DND-41 (cell line): ENCODE results near the gene UNC119.

ENCODE experiments used
- ATAC-seq: fragments of 200-7000 bp; cut with Tn5 transposase; 3 replicates; pipeline ENCODE4 v1.9.1; 2021; ENCODE audit warnings: low read depth; ENCODE audit not compliant: insufficient read depth
- DNase-seq: peaks from one replicate; pipeline ENCODE4 v3.0.0-alpha.2; 2020
- H2AFZ ChIP-seq: 2 replicates; pipeline ENCODE4 v1.6.0; 2012; ENCODE audit warnings: low read depth, low read length
- H3K27ac ChIP-seq: 2 replicates; pipeline ENCODE4 v1.5.1; 2012; ENCODE audit warnings: low read length, inconsistent platforms
- H3K27me3 ChIP-seq: fragments of 200-600 bp; sonication (generic); 2 replicates; pipeline ENCODE4 v1.6.0; 2012; ENCODE audit warnings: low read length, mild to moderate bottlenecking, inconsistent platforms; ENCODE audit not compliant: insufficient read depth, poor library complexity
- H3K36me3 ChIP-seq: 2 replicates; pipeline ENCODE4 v1.5.1; 2012; ENCODE audit warnings: low read length, inconsistent platforms; ENCODE audit not compliant: insufficient read depth
- H3K4me1 ChIP-seq: 2 replicates; pipeline ENCODE4 v1.5.1; 2012; ENCODE audit warnings: mild to moderate bottlenecking, low read length; ENCODE audit not compliant: insufficient read depth
- H3K4me2 ChIP-seq: 2 replicates; pipeline ENCODE4 v1.6.0; 2012; ENCODE audit warnings: mild to moderate bottlenecking, moderate library complexity, low read length, inconsistent platforms; ENCODE audit not compliant: insufficient read depth
- H3K4me3 ChIP-seq, 2 experiments: fragments of 200-600 bp in 1 of 2; shearing (Covaris generic) in 1 of 2; 2 replicates each; pipeline ENCODE4 v1.5.1; 2012 to 2016; ENCODE audit warnings: inconsistent platforms in 2 of 2, low read length in 2 of 2, mild to moderate bottlenecking in 2 of 2, low read depth in 1 of 2, moderate library complexity in 1 of 2
- H3K79me2 ChIP-seq: 2 replicates; pipeline ENCODE4 v1.6.0; 2012; ENCODE audit warnings: low read length, inconsistent platforms; ENCODE audit not compliant: insufficient read depth
- H3K9ac ChIP-seq: 2 replicates; pipeline ENCODE4 v1.6.0; 2012; ENCODE audit warnings: low read depth, mild to moderate bottlenecking, inconsistent platforms, low read length, moderate library complexity
- H3K9me3 ChIP-seq: 2 replicates; pipeline ENCODE4 v1.5.1; 2012; ENCODE audit warnings: low read length, moderate library complexity, mild to moderate bottlenecking, inconsistent platforms; ENCODE audit not compliant: insufficient read depth, severe bottlenecking
- H4K20me1 ChIP-seq: 2 replicates; pipeline ENCODE4 v1.6.0; 2012; ENCODE audit warnings: low read length; ENCODE audit not compliant: insufficient read depth
- CTCF ChIP-seq: IDR thresholded peaks from 2 replicates; pipeline ENCODE4 v1.5.1; 2012; ENCODE audit warnings: borderline replicate concordance, low read length, moderate library complexity, mild to moderate bottlenecking; ENCODE audit not compliant: poor library complexity, severe bottlenecking; ENCODE audit errors: extremely low read depth
- EZH2 ChIP-seq: IDR thresholded peaks from 3 replicates; pipeline ENCODE4 v1.6.1; 2012; ENCODE audit warnings: borderline replicate concordance, low read depth, mild to moderate bottlenecking, moderate library complexity, low read length, inconsistent platforms; ENCODE audit not compliant: severe bottlenecking

The UNC119 gene

GRCh38 chr17:28552176-28552999 is at the start of gene UNC119:
UNC119 (minus strand) TSS chr17:28552624; CDS start chr17:28552557, 67 bp downstream.
- Histone ChIP-seq H3K4me1 (peaks cover 36% of the 10 kb centered on the region), H3K36me3 (peaks cover 38% of the 10 kb centered on the region), H3K4me2 (peak within 1 kb of the TSS; percentile 93), H3K9me3 (no peaks in the 10 kb centered on the region), H4K20me1 (0 out of 2 replicates have a peak, but pooled peaks cover 11% of the 10 kb centered on the region), H3K79me2 (no peaks in the 10 kb centered on the region), H3K9ac (peak within 1 kb of the TSS; percentile 79), H2AFZ (peak within 1 kb of the TSS; percentile 81), H3K4me3 (peak within 1 kb of the TSS; percentile 65 to 80; a peak in 3 of 4 replicates), H3K27ac (peak within 1 kb of the TSS; percentile 45), H3K27me3 (no peaks in the 10 kb centered on the region)
- DNase-seq (peak; percentile 82), ATAC-seq (peak; percentile 94)
- TF ChIP-seq EZH2 (no peak), CTCF (no peak)

- Histone ChIP-seq H3K4me2 (peak overlapping the region; percentile 78), H2AFZ (peak overlapping the region; percentile 97), H4K20me1 (no peaks in the 10 kb centered on the region), H3K9ac (peak overlapping the region; percentile 93), H3K4me3 (peak overlapping the region; percentile 84 to 96), H3K4me1 (peaks cover 36% of the 10 kb centered on the region), H3K36me3 (peaks cover 27% of the 10 kb centered on the region), H3K9me3 (no peaks in the 10 kb centered on the region), H3K27me3 (no peaks in the 10 kb centered on the region), H3K79me2 (peaks cover 35% of the 10 kb centered on the region), H3K27ac (peak overlapping the region; percentile 86)
- peak; percentile 52 for ATAC-seq
- DNase-seq, result peak; percentile 47
- peak; percentile 1 for TF ChIP-seq CTCF
- TF ChIP-seq EZH2, result no peak
Measured at GRCh38 chr17:28599311-28600184, 47.1 kb upstream of the UNC119 start.

- H4K20me1 ChIP-seq, result no peaks in the 10 kb centered on the region
- peak within 1 kb of the TSS; percentile 97 for H2AFZ ChIP-seq
- H3K27ac ChIP-seq, result peak within 1 kb of the TSS; percentile 93
- H3K79me2 ChIP-seq, result peaks cover 39% of the 10 kb centered on the region
- peak; percentile 93 for ATAC-seq
- TF ChIP-seq CTCF (no peak), EZH2 (no peak)
- H3K4me2 ChIP-seq, result peak within 1 kb of the TSS; percentile 78
- DNase-seq, result peak; percentile 95
- H3K9ac ChIP-seq, result peak within 1 kb of the TSS; percentile 93
- peaks cover 27% of the 10 kb centered on the region for H3K36me3 ChIP-seq
- H3K27me3 ChIP-seq, result no peaks in the 10 kb centered on the region
- H3K9me3 ChIP-seq, result no peaks in the 10 kb centered on the region
- peaks cover 37% of the 10 kb centered on the region for H3K4me1 ChIP-seq
- peak within 1 kb of the TSS; percentile 84 to 96 for H3K4me3 ChIP-seq
Measured at GRCh38 chr17:28598799-28599310, 46.4 kb upstream of the UNC119 start, which contains the start of gene SPAG5. SPAG5 (minus strand) TSS chr17:28599025; CDS start chr17:28598946, 79 bp downstream.
